Measurements from ENCODE around the gene PPP2CA. TPM values are rescaled to one million over a fixed set of nuclear protein-coding genes. Genes with fewer than 3 reads are reported as not detected.

PPP2CA gene
- total and polyA plus RNA-seq, 10 of the 15 experiments (the other 5 are each of a cell fraction or from before 2014, with no cell fraction given), result 18.6 to 385 (median 134) TPM

DNA sequence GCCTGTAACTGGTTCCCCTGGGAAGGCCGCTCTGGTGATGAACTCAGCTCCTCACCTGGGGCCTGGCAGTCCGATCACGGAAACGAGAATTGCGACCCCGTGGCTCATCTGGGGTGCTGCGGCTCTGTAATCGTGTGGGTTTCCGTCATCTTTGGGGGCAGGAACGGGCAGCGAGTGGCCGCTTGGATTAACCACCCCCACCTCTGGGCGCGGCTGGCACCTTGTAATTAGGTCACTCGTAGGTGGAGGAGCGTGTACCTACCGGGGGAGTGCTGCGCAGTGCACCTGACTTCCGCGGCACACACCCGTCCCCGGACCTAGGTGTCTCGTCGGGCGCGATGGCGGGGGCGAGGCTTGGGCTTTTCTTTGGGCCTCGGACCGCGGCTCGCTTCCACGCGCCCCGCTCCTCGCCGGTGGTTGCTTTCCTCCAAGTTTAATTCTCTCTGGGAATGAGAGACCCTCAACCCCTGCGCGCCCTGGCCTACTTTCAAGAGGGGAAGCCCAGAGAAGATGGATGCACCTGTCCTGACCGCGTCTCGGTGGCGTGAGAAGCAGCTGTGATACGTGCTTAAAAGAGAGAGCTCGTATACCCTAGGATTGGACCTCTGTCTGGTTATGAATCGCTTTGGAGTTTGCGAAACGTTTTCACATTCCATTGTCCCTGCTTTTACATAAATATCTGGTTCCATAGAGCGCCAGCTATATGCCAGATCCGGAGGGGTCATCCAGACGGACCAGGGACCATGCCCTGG, 744 bp upstream of the PPP2CA start (continued):
- TF ChIP-seq MTA2 (IDR thresholded peaks at IDR 0.05; ENCODE audit: low read depth) (peak; percentile 57; the same call in 1 of the 2 replicates), NFIC (IDR thresholded peaks at IDR 0.05; ENCODE audit: low read depth, low read length) (no peak), ATF7 (IDR thresholded peaks at IDR 0.05; ENCODE audit: low read depth) (no peak), NKRF (conservative IDR thresholded peaks at IDR 0.05) (peak; percentile 50; the same call in 1 of the 2 replicates)

- in situ Hi-C loops (cut with MboI) (no loop called here), intact Hi-C loops (cut with micrococcal nuclease; ENCODE audit: unreplicated experiment) (loop anchor here (10.0 kb wide), 1 partner anchor 510 kb away; the partner anchor contains the start of gene CAMLG)
- SMC1A ChIA-PET (ENCODE audit: uncharacterized antibody, unreplicated experiment), result interaction anchor here (0.6 to 5.0 kb wide), 14 partner anchors 11 to 329 kb away, joined by 3 to 39 read pairs (median 4); no protein-coding TSS in a partner anchor
- peaks cover 71% of the 10 kb centered on the region for H3K79me2 ChIP-seq (ENCODE audit: control insufficient read depth, insufficient read depth, low read length)
- no peak for FAIRE-seq
- POLR2A ChIA-PET, result interaction anchor here (0.5 to 3.6 kb wide), 14 partner anchors 11 to 302 kb away, joined by 3 to 35 read pairs (median 4); partner anchors contain the start of genes CDKL3 and SKP1
- peak overlapping the region; percentile 97 for H3K27ac ChIP-seq (ENCODE audit: control insufficient read depth, insufficient read depth)
- peaks cover 3% of the 10 kb centered on the region; the same call in 1 of the 2 replicates for H4K20me1 ChIP-seq (ENCODE audit: control insufficient read depth, insufficient read depth)
- DNase-seq (ENCODE audit: low read depth, low spot score), result no peak
- peak overlapping the region; percentile 97 for H3K9ac ChIP-seq (ENCODE audit: control insufficient read depth, insufficient read depth, low read length)
- no TSS peak for BruUV-seq (replicated peaks)
- CTCF ChIA-PET, result interaction anchor here (0.6 to 2.4 kb wide), 16 partner anchors 10 to 362 kb away, joined by 3 to 14 read pairs (median 3); partner anchors contain the start of genes SKP1 and UBE2B
- peaks cover 13% of the 10 kb centered on the region for H3K4me1 ChIP-seq (ENCODE audit: control insufficient read depth, insufficient read depth, low read length)
- no peaks in the 10 kb centered on the region for H3K9me3 ChIP-seq (replicated peaks; ENCODE audit: control insufficient read depth, insufficient read depth, low read length)
- H3K4me3 ChIP-seq, result peak overlapping the region; percentile 94
- RAD21 ChIA-PET (ENCODE audit: unreplicated experiment), result interaction anchor here (0.5 to 2.0 kb wide), 10 partner anchors 11 to 239 kb away, joined by 3 to 10 read pairs (median 4); partner anchors contain the start of genes CDKN2AIPNL and UBE2B
- H3K36me3 ChIP-seq (ENCODE audit: control insufficient read depth in 2 of 2, insufficient read depth in 2 of 2, low read length in 1 of 2), result peaks cover 0 to 5% of the 10 kb centered on the region in 2 experiments; a peak in 3 of 4 replicates
- H2AFZ ChIP-seq (ENCODE audit: control insufficient read depth, low read depth, low read length), result peak overlapping the region; percentile 78
- ATAC-seq, result peak; percentile 67
- H3K27me3 ChIP-seq (replicated peaks in 1 of 2; ENCODE audit: control insufficient read depth in 2 of 2, insufficient read depth in 2 of 2, low read length in 1 of 2), result no peaks in the 10 kb centered on the region
- under 1% methylated on average over 49 of the region's 49 CpGs for WGBS (ENCODE audit: insufficient coverage, insufficient replicate concordance, low lambda C conversion rate, missing lambda C conversion rate)
- peak overlapping the region; percentile 90 for H3K4me2 ChIP-seq (ENCODE audit: control insufficient read depth, insufficient read depth)
- TF ChIP-seq, protein P1, sequence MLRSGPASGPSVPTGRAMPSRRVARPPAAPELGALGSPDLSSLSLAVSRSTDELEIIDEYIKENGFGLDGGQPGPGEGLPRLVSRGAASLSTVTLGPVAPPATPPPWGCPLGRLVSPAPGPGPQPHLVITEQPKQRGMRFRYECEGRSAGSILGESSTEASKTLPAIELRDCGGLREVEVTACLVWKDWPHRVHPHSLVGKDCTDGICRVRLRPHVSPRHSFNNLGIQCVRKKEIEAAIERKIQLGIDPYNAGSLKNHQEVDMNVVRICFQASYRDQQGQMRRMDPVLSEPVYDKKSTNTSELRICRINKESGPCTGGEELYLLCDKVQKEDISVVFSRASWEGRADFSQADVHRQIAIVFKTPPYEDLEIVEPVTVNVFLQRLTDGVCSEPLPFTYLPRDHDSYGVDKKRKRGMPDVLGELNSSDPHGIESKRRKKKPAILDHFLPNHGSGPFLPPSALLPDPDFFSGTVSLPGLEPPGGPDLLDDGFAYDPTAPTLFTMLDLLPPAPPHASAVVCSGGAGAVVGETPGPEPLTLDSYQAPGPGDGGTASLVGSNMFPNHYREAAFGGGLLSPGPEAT (IDR thresholded peaks at IDR 0.05; ENCODE audit: low read depth), result peak; percentile 49; the same call in 1 of the 2 replicates
- TF ChIP-seq PML (IDR thresholded peaks at IDR 0.05; ENCODE audit: low read length) (no peak), NFXL1 (IDR thresholded peaks at IDR 0.05; ENCODE audit: borderline replicate concordance) (no peak), SMC3 (IDR thresholded peaks at IDR 0.05; ENCODE audit: borderline replicate concordance, low read length) (no peak), FOS (IDR thresholded peaks at IDR 0.05; ENCODE audit: borderline replicate concordance, extremely low read depth, insufficient read length) (no peak), SMAD5 (IDR thresholded peaks at IDR 0.05; ENCODE audit: low read depth) (0 out of 2 replicates have a peak, but pooled peaks have one; percentile 16), GATAD2B (conservative IDR thresholded peaks at IDR 0.05; ENCODE audit: low read depth) (no peak), MXI1 (IDR thresholded peaks at IDR 0.05; ENCODE audit: low read depth, low read length) (no peak), MTA2 (IDR thresholded peaks at IDR 0.05; ENCODE audit: low read depth) (no peak), EP300 (IDR thresholded peaks at IDR 0.05; ENCODE audit: borderline replicate concordance in 1 of 2, control insufficient read depth in 1 of 2, low read depth in 2 of 2, low read length in 2 of 2) (no peak)
Measured at GRCh38 chr5:134224888-134225779, 739 bp downstream of the PPP2CA start.

Measured in GM12878 (cell line).